ENCODE data around the gene UMODL1. TPM values are rescaled to one million over a fixed set of nuclear protein-coding genes. Genes with fewer than 3 reads are reported as not detected.

Gene UMODL1
- polyA plus RNA-seq, 1 donor: 0.67 TPM

DNA sequence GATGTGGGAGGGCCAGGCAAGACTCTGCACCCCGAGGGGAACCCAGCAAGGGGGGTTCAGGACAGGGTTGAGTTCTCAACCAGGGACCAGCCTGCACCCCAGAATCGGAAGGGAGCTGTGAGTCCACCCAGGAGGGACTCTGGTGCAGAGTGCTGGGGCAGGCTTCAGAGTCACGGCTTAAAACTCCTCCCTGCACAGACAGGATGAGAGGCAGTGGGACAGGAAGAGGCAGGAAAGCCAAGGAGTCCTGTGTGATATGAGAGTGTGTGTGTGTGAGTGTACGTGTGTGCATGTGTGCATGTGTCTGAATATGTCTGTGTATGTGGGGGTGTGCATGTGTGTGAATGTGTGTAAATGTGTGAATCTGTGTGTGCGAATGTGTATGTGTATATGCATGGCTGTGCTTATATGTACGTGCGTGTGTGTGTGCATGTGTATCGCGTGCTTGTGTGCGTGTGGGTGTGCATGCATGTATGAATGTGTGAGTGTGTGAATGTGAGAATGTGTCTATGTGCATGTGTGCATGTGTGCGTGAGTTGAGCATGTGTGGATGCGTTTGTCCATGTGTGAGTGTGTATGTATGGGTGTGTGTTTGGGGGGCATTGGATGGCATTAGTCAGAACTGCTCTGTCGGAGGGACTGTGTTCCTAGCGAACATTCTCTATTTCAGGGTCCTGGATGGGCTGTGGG is 52.2 kb downstream of the UMODL1 start:
- 100% methylated on average over 2 of the region's 14 CpGs for WGBS (ENCODE audit: insufficient coverage, low lambda C conversion rate)
- no peaks in the 10 kb centered on the region for H3K9me3 ChIP-seq (ENCODE audit: control insufficient read depth, low read depth, low read length)
- peaks cover 10% of the 10 kb centered on the region for H3K4me1 ChIP-seq (ENCODE audit: control insufficient read depth, insufficient read depth, low read length)
- H3K36me3 ChIP-seq (ENCODE audit: control insufficient read depth, insufficient read depth, low read length): no peaks in the 10 kb centered on the region
- no peak overlapping the region for H3K4me3 ChIP-seq (ENCODE audit: low read length)
- H3K27me3 ChIP-seq (ENCODE audit: control insufficient read depth, insufficient read depth, low read length): peaks cover under 1% of the 10 kb centered on the region
- no peak overlapping the region for H3K27ac ChIP-seq (ENCODE audit: low read length)
- DNase-seq: no peak

DNA sequence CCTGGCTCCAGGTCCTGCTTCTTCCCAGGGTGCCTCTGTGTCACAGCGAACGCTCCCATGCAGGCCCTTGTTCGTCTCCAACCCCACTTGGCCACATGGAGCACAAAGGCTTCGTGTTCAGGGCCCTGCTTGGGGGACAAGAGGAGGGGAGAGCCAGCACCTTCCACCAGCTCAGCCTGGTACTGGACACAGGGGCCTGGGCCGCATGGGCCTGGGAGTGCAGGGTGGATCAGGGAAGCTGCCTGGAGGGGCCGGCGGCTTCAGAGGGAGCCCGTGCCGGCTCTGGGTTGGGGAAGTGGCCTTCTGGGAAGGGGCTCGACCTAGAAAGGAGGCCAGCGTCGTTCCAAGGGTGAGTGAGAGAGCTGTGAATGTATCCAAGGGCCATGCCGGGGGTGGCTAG is 53.0 kb downstream of the UMODL1 start:
- Histone ChIP-seq H3K9me3 (ENCODE audit: control insufficient read depth, low read depth, low read length) (no peaks in the 10 kb centered on the region), H3K27me3 (ENCODE audit: control insufficient read depth, insufficient read depth, low read length) (peaks cover 2% of the 10 kb centered on the region), H3K4me3 (ENCODE audit: low read length) (no peak overlapping the region), H3K27ac (ENCODE audit: low read length) (no peak overlapping the region), H3K4me1 (ENCODE audit: control insufficient read depth, insufficient read depth, low read length) (peaks cover 10% of the 10 kb centered on the region), H3K36me3 (ENCODE audit: control insufficient read depth, insufficient read depth, low read length) (no peaks in the 10 kb centered on the region)
- no peak for DNase-seq
- no CpG with 5 or more reads among the region's 13 CpGs for WGBS (ENCODE audit: insufficient coverage, low lambda C conversion rate)

- Histone ChIP-seq H3K36me3 (ENCODE audit: control insufficient read depth, insufficient read depth, low read length) (no peaks in the 10 kb centered on the region), H3K9me3 (ENCODE audit: control insufficient read depth, low read depth, low read length) (no peaks in the 10 kb centered on the region), H3K27me3 (ENCODE audit: control insufficient read depth, insufficient read depth, low read length) (peaks cover 2% of the 10 kb centered on the region), H3K4me1 (ENCODE audit: control insufficient read depth, insufficient read depth, low read length) (peaks cover 10% of the 10 kb centered on the region), H3K27ac (ENCODE audit: low read length) (no peak overlapping the region), H3K4me3 (ENCODE audit: low read length) (no peak overlapping the region)
- 80% methylated on average over 1 of the region's 19 CpGs for WGBS (ENCODE audit: insufficient coverage, low lambda C conversion rate)
- DNase-seq: no peak
Observed at GRCh38 chr21:42124826-42125570, 53.9 kb downstream of the UMODL1 start.

DNA sequence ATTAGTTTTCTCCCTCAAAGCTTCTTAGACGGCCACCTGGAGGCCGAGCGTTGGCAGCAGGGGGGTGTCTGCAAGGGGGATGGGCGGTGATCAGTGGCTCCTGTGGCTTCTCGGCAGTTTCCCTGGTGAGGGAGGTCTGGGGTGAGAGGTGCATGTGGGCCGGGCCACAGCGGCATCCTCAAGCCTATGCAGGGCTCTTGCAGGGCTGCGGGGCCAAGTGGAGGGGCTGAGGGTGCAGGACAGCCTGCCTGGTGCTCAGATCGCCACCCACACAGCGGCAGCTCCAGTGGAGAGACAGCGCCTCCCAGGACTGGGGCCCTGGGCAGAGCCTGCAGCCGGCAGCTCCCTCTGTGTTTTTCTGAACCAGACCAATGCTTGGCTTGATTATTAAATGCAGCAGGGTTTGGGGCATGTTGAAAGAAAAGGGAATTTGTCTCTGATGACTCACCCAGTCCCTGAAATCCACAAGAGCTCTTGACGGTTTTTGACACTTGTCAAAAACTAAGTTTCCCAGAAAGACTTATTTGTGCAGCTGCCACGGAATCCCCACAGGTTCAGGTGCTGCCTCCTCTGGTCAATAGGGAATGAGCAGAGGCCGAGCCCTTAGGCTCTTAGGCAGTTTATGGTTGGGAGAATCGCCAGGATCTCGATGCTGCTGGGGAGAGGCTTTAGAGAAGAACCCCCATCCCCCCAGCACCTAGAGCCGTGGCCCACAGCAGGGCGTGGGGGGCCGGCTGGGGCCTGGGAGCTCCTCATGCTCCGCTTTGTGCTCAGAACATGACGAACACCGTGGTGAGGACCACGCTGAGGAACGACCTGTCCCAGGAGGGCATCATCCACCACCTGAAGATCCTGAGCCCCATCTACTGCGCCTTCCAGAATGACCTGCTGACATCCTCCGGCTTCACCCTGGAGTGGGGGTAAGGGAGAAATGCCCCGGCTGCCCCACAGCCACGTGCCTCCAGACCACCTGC is 54.7 kb downstream of the UMODL1 start:
- no CpG with 5 or more reads among the region's 29 CpGs for WGBS (ENCODE audit: insufficient coverage, low lambda C conversion rate)
- peaks cover 2% of the 10 kb centered on the region for H3K27me3 ChIP-seq (ENCODE audit: control insufficient read depth, insufficient read depth, low read length)
- no peaks in the 10 kb centered on the region for H3K36me3 ChIP-seq (ENCODE audit: control insufficient read depth, insufficient read depth, low read length)
- peaks cover 8% of the 10 kb centered on the region for H3K4me1 ChIP-seq (ENCODE audit: control insufficient read depth, insufficient read depth, low read length)
- H3K27ac ChIP-seq (ENCODE audit: low read length): no peak overlapping the region
- no peaks in the 10 kb centered on the region for H3K9me3 ChIP-seq (ENCODE audit: control insufficient read depth, low read depth, low read length)
- no peak for DNase-seq
- no peak overlapping the region for H3K4me3 ChIP-seq (ENCODE audit: low read length)

- Histone ChIP-seq H3K36me3 (ENCODE audit: control insufficient read depth, insufficient read depth, low read length) (no peaks in the 10 kb centered on the region), H3K4me3 (ENCODE audit: low read length) (no peak overlapping the region), H3K4me1 (ENCODE audit: control insufficient read depth, insufficient read depth, low read length) (no peaks in the 10 kb centered on the region), H3K9me3 (ENCODE audit: control insufficient read depth, low read depth, low read length) (no peaks in the 10 kb centered on the region), H3K27me3 (ENCODE audit: control insufficient read depth, insufficient read depth, low read length) (peaks cover 2% of the 10 kb centered on the region), H3K27ac (ENCODE audit: low read length) (no peak overlapping the region)
- no peak for DNase-seq
- 80% methylated on average over 9 of the region's 36 CpGs for WGBS (ENCODE audit: insufficient coverage, low lambda C conversion rate)
Observed at GRCh38 chr21:42127164-42128150, 56.3 kb downstream of the UMODL1 start.

- no peak overlapping the region for H3K27ac ChIP-seq (ENCODE audit: low read length)
- H3K27me3 ChIP-seq (ENCODE audit: control insufficient read depth, insufficient read depth, low read length): peaks cover 2% of the 10 kb centered on the region
- H3K4me3 ChIP-seq (ENCODE audit: low read length): no peak overlapping the region
- no peaks in the 10 kb centered on the region for H3K36me3 ChIP-seq (ENCODE audit: control insufficient read depth, insufficient read depth, low read length)
- no peaks in the 10 kb centered on the region for H3K4me1 ChIP-seq (ENCODE audit: control insufficient read depth, insufficient read depth, low read length)
- no peaks in the 10 kb centered on the region for H3K9me3 ChIP-seq (ENCODE audit: control insufficient read depth, low read depth, low read length)
- WGBS (ENCODE audit: insufficient coverage, low lambda C conversion rate): 100% methylated on average over 1 of the region's 11 CpGs
- DNase-seq: no peak
Observed at GRCh38 chr21:42129300-42130266, 58.5 kb downstream of the UMODL1 start.

GRCh38 chr21:42130441-42130840 is 59.3 kb downstream of the UMODL1 start:
- 92% methylated on average over 2 of the region's 6 CpGs for WGBS (ENCODE audit: insufficient coverage, low lambda C conversion rate)
- DNase-seq: no peak

DNA sequence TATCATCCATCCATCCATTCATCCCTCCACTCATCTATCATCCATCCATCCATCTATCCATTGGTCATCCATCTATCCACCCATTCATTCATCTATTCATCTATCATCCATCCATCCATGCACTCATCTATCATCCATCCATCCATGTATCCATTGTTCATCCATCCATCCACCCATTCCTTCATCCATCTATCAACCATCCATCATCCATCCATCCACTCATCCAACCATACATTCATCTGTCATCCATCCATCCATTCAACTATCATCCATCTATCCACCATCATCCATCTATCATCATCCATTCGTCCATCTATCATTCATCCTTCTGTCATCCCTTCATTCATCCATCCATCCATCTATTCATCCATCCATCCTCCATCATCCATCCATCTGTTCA is 61.1 kb downstream of the UMODL1 start:
- H3K27me3 ChIP-seq (ENCODE audit: control insufficient read depth, insufficient read depth, low read length): peaks cover 2% of the 10 kb centered on the region
- DNase-seq: no peak

More at GRCh38 chr21:42130441-42130840, 59.3 kb downstream of the UMODL1 start:
- Histone ChIP-seq H3K9me3 (ENCODE audit: control insufficient read depth, low read depth, low read length) (no peaks in the 10 kb centered on the region), H3K27ac (ENCODE audit: low read length) (no peak overlapping the region), H3K4me1 (ENCODE audit: control insufficient read depth, insufficient read depth, low read length) (no peaks in the 10 kb centered on the region), H3K36me3 (ENCODE audit: control insufficient read depth, insufficient read depth, low read length) (no peaks in the 10 kb centered on the region), H3K27me3 (ENCODE audit: control insufficient read depth, insufficient read depth, low read length) (peaks cover 2% of the 10 kb centered on the region), H3K4me3 (ENCODE audit: low read length) (no peak overlapping the region)

DNA sequence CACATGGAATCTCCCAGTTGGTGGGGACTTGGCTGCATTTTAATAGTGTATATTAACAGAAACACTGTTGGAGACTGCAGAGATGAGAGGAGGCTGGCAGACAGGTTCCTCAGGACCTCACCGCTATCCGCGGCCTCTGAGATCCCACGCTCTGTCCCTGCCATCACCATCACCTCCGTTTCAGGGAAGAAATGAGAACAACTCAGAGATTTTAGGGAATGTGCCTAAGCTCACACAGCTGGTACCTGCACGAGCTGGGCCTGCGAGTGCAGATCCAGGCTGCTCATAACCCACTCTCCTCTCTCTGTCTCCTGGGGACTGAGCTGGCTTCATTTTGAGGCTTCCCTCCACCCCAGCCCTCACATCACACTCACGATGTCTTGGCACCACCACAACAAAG is 62.0 kb downstream of the UMODL1 start:
- H3K4me1 ChIP-seq (ENCODE audit: control insufficient read depth, insufficient read depth, low read length): no peaks in the 10 kb centered on the region
- peaks cover 2% of the 10 kb centered on the region for H3K27me3 ChIP-seq (ENCODE audit: control insufficient read depth, insufficient read depth, low read length)
- DNase-seq: no peak
- no peaks in the 10 kb centered on the region for H3K9me3 ChIP-seq (ENCODE audit: control insufficient read depth, low read depth, low read length)
- no peak overlapping the region for H3K4me3 ChIP-seq (ENCODE audit: low read length)
- 100% methylated on average over 2 of the region's 8 CpGs for WGBS (ENCODE audit: insufficient coverage, low lambda C conversion rate)
- no peaks in the 10 kb centered on the region for H3K36me3 ChIP-seq (ENCODE audit: control insufficient read depth, insufficient read depth, low read length)
- no peak overlapping the region for H3K27ac ChIP-seq (ENCODE audit: low read length)

More for the DNA sequence above, 61.1 kb downstream of the UMODL1 start:
- no peaks in the 10 kb centered on the region for H3K36me3 ChIP-seq (ENCODE audit: control insufficient read depth, insufficient read depth, low read length)
- no peaks in the 10 kb centered on the region for H3K9me3 ChIP-seq (ENCODE audit: control insufficient read depth, low read depth, low read length)
- WGBS (ENCODE audit: insufficient coverage, low lambda C conversion rate): 100% methylated on average over 1 of the region's 1 CpG
- no peak overlapping the region for H3K4me3 ChIP-seq (ENCODE audit: low read length)
- no peaks in the 10 kb centered on the region for H3K4me1 ChIP-seq (ENCODE audit: control insufficient read depth, insufficient read depth, low read length)
- no peak overlapping the region for H3K27ac ChIP-seq (ENCODE audit: low read length)

Measured in large intestine (tissue), 3 donors.